ENCODE measurements around the gene NUDT14.

GRCh38 chr14:105228562-105228961 lies 47.5 kb upstream of the NUDT14 start:
- no peak for TF ChIP-seq CTCF (IDR thresholded peaks at IDR 0.05)
- no peak for TF ChIP-seq POLR2A (IDR thresholded peaks at IDR 0.05)
- TF ChIP-seq EP300 (IDR thresholded peaks at IDR 0.05): no peak

Measured in ovary (tissue), 3 donors.